PC-9 (cell line): Measurements from ENCODE around the gene LATS2.

Experiments used
- CTCF ChIP-seq: fragments of 200-600 bp; sonication (generic); conservative IDR thresholded peaks from 2 replicates; pipeline ENCODE4 v1.6.1; 2017; ENCODE audit warnings: mixed run types, antibody characterized with exemption, mild to moderate bottlenecking, moderate library complexity
- EZH2 ChIP-seq: fragments of 200-600 bp; sonication (generic); IDR thresholded peaks from 2 replicates; pipeline ENCODE4 v1.8.0; 2017; ENCODE audit warnings: antibody characterized with exemption, low read depth

- TF ChIP-seq CTCF (no peak), EZH2 (no peak)
Observed at GRCh38 chr13:21043898-21044297, 17.5 kb downstream of the LATS2 start.
